SIG-M5 treated with dmso at 0.1 percent for 504 hours (cell line): Measurements from ENCODE around the gene RPL39L.

Source experiments
- DNase-seq: peaks from one replicate; lab custom pipeline; 2025; ENCODE audit not compliant: unreplicated experiment; lab: John Stamatoyannopoulos, UW

The RPL39L gene

DNA sequence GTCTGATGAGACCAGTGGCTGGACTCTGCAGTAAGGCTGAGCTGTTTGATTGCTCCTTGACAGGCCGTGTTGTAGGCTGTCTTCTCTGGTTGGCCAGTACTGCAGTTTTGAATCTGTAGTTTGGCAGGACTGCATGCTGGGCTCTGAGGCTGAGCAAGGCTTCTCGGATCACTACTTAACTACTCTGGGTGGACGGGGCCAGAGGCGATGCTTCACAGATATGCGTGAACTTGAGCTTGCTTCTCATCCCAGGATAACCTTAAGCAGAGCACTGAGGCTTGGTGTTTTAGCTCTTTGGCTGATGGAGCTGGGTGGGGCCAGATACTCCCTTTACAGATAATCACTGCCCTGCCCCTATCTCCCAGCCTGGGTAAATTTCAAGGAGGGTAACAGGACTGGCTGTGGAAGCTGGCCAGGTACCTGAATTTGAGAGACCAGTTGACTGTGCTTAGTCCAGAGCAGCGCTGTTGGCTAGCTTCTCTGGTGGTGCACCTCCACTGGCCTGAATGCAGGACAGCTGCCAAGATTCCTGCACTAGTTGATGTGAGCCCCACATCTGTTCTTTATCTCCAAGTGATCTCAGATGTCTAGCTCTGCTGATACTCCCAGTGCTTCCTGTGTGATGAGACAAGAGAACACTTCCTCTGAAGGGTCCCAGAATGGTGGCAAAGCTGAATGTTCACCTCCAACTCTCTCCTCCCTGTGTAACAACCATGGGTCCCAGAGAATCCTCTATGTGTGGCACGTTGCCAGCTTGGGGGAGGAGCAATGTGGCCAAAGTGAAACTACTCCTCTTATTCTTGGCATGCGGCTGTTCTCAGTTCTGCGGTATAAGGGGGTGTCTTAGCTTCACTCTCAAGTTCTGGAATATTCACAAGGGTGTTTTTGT lies 37.9 kb downstream of the RPL39L start:
- peak; percentile 16 for DNase-seq

DNA sequence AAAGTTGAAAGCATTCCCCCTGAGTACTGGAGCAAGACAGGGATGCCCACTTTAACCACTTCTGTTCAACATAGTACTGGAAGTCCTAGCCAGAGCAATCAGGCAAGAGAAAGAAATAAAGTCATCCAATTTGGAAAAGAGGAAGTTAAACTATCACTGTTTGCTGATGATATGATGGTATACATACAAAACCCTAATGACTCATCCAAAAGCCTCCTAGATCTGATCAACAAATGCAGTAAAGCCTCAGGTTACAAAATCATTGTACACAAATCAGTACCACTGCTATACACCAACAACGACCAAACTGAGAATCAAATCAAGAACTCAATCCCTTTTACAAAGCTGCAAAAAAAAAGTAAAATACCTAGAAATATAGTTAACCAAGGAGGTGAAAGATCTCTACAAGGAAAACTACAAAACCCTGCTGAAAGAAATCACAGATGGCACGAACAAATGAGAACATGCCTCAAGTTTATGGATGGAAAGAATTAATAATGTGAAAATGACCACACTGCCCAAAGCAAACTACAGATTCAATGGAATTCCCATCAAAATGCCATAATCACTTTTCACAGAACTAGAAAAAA lies 40.3 kb downstream of the RPL39L start:
- DNase-seq, result peak; percentile 64

DNA sequence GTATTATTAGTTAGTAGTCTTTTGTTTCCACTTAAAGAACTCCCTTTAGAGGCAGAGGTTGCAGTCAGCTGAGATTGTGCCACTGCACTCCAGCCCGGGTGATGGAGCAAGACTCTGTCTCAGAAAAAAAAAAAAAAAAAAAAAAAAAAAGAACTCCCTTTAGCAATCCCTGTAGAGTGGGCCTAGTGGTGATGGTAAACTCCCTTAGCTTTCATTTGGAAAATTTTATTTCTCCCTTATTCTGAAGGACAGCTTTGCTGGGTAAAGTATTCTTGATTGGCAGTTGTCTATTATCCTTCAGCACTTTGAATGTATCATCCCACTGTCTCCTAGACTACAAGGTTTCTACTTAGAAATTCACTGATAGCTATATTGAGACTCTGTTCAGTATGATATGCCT lies 46.0 kb downstream of the RPL39L start:
- DNase-seq, result no peak

DNA sequence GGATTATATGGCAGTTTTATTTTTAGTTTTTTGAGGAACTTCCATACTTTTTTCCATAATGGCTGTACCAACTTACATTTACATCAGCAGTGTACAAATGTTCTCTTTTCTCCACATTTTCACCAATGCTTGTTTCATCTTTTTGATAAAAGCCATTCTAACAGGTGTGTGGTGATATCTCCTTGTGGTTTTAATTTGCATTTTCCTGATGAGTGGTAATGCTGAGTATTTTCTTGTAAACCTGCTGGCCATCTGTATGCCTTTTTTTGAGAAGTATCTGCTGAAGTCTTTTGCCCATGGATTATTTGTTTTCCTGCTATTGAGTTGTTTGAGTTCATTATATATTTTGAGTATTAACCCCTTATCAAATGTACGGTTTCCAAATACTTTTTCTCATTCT lies 50.6 kb downstream of the RPL39L start:
- DNase-seq, result no peak

DNA sequence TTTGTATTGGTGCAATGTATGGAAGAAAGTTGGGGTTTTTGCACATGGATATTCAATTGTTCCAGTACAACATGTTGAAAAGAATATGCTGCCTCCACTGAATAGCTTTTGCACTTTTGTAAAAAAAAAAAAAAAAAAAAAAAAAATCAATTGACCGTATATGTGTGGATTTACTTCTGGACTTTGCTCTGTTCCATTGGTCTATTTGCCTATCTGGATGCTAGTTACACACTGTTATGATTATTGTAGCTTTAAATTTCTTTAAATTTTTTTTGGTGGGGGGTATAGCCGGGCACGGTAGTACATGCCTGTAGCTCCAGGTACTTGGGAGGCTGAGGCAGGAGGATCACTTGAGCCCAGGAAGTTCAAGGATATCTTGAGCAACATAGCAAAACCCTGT lies 52.5 kb downstream of the RPL39L start:
- no peak for DNase-seq

DNA sequence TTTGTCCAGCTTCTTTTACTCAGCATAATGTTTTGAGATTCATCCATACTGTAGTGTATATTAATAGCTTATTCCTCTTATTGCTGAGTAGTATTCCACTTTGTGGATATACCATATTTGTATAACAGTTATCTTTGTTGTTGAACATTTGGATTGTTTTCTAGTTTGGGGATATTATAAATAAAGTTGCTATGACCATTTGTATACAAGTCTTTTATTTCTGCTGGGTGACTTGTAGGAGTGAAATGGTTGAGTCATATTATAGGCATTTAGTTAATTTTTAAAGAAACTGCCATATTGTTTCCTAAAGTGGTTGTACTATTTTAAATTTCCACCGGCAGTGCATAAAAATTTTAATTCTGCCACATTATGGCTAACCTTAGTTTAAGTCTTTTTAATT lies 53.4 kb downstream of the RPL39L start:
- no peak for DNase-seq

DNA sequence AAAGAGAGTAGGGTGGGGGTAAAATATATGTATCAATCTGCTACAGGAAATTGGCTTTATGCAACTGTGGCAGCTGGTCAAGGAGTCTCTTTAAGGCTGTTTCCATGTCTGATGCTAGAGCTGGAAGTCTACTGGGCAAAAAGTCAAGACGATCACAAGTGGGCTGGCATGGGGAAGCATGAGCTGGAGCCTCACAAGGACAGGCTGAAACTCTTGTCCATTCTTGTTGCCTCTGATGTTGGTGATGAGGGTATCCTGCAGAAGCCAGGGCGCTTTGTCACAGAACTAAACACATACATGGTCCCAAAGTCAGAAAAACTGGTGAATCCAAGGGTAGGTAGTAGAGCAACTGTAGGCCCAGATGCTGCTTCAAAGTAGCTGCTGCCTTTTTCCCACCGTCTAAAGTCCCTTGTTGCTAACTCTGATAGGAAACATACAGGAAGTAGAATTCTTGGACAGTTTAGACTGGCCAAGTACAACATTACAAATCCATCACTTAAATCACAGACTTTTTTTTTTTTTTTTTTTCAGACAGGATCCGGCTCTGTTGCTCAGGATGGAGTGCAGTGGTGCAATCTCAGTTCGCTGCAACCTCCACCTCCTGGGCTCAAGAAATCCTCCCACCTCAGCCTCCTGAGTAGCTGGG lies 54.2 kb downstream of the RPL39L start:
- no peak for DNase-seq

DNA sequence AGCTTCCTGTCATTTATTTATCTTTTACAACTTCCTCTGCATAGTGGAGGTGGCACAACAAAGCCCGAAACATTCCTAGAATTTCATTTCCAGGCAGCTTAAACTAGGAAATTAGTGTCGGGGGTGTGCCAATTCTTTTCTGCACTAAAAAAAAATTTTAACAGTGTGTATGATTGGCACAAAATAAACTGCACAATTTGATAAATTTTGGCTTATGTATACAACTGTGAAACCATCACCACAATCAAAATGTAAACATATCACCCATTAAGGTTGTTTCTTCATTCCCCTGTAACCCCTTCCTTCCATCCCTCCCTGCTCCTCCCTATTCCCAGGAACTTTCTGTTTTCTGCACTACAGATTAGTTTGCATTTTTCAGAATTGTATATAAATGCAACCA lies 54.7 kb downstream of the RPL39L start:
- no peak for DNase-seq

DNA sequence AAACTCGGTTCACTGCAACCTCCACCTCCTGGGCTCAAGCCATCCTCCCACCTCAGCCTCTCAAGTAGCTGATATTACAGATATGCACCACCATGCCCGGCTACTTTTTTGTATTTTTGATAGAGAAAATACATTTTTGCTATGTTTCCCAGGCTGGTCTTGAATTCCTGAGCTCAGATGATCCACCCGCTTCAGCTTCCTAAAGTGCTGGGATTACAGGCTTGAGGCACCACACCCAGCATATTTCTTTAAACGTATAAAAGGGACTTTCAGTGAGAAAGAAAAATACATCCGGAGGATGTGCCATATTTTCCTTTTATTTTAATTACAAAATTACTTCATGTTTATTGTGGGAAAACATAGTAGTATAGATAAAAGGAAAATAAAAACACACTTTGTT lies 55.2 kb downstream of the RPL39L start:
- no peak for DNase-seq

DNA sequence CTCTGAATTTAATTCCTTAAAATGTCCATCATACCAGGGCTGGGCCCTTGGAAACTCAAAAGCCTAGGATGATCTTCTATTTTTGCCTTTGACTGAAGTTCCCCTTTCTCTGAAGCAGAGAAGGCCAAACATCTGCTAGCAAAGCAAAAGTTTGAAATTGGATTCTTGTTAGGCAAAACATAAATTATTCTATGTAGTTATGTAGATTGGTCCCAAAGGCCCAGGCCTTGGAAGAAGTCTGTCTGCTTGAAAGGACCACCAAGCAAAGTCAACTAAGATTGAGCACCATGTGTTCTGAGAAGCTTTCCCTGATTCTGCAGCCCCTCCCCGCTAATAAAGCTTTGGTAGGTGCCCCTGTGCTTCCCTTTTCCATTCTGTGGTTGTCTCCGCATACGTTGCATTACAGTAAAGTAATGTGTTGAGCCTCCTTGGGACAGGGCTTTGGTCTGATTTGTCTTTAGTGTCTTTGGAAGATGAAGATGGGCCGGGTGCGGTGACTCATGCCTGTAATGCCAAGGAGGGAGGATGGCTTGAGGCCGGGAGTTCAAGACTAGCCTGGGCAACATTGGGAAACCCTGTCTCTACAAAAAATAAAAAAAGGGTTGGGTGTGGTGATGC lies 56.4 kb downstream of the RPL39L start:
- peak; percentile 14 for DNase-seq

DNA sequence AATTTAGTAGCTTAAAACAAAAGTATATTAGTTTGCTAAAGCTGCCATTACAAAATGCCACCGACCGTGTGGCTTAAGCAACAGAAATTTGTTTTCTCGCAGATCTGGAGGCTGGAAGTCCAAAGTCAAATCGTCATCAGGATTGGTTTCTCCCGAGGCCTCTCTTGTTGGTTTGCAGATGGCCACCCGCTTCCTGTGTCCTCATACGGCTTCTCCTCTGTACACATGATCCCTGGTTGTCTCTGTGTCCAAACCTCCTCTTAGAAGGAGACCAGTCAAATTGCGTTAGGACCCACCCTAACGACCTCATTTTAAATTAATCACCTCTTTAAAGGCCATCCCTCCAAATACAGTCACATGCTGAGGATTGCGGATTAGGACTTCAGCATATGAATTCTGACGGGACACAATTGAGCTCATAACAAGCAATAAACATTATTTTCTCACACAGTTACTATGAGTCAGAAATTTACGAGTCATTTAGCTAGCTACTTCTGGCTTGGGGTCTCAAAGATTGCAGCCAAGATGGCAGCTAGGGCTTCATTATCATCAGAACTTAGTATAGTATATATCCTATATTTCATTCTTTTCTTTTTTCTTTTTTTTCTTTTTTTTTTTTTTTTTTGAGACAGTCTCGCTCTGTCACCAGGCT lies 58.4 kb downstream of the RPL39L start:
- no peak for DNase-seq

DNA sequence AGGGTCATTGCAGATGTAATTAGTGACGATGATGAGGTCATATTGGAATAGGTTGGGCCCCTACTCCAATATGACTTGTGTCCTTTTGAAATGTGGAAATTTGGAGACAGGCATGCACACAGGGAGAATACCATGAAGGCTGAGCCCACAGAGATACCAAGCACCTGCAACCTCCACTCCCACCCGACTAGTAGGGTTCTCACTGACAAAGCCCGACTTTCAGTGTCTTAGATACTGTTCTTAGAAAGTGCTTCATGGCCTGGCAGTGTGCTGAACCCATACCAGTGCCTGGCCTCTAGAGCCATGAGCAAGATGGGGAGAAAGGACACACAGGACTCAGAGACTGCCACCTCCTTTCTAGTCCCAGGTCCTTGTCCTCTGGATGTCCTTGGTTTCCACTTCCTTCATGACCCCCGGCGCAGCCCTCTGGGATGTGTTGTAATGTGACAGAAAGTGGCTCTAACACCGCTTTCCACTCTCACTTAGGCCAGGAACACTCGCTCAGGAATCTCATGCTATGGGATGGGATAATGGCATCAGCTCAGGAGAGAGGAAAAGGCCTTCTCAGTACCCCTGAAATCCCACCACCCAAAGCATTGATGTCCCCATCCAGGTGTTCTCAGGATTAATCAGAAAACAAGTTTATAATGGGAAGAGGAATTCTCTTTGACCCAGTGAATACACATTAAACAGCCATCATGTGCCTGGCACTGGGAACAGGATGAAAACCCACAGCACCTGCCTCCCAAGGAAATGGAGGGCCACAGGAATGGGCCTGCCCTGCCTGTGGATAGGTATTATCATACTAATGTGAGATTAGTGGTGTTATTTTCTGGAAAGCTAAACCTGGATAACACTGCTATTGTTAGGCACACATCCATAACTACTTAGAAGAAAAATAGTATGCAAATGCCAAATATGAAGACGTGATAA lies 59.9 kb downstream of the RPL39L start:
- DNase-seq, result no peak

DNA sequence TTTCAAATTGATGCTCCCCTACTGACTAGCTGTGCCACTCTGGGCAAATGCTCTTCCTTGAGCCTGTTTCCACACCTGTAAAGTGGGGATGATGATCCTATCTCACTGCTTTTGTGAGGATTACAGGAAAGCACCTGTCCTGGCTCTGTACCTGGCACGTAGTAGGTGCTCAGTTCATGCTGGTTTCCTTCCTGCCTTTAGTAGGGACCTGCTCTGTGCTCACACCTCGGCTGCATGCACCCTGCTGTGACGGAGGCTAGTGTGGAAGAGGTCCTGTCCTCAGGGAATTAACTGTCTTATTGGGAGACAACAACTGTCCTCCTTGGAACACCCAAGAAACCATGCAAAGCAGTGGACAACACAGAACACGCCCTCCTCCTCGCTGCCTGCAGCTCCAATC lies 61.8 kb downstream of the RPL39L start:
- no peak for DNase-seq

DNA sequence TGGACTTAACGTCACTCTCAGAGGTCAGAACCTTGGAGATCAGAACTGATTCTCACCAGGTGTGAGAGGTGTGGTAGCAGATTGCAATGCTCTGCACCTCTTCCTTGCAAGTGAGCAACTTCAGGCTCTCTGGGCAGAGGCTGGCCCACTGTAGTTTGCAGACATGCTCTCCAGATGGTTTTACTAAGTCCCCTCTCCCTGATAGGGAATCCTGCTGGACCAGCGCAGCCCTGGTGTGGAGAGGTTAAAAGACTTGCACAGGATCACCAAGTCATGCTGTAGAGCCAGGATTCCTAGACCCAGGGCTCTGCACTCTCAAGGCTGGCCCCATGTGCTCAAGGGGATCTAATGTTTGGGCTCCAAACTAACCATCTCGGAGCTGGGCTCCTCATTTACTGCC lies 62.2 kb downstream of the RPL39L start:
- no peak for DNase-seq

DNA sequence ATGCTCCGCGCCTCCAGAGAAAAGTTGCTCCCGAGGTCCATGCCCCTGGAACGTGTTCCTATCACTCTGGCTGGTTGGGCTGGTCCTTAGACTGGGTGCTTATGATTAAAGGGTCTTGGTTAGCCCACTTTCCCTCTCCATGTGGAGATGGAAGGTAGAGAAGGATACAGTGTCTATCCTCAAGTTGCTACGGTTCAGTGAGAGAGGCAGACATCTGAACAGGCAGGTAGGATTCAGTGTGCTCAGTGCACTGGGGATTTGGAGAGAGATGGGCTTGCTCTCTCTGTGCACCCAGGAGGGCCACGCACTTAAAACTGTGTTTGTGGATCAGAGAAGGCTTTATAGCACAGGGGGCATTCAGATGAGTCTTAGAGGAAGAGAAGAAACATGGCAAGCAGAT lies 63.0 kb downstream of the RPL39L start:
- DNase-seq, result no peak

DNA sequence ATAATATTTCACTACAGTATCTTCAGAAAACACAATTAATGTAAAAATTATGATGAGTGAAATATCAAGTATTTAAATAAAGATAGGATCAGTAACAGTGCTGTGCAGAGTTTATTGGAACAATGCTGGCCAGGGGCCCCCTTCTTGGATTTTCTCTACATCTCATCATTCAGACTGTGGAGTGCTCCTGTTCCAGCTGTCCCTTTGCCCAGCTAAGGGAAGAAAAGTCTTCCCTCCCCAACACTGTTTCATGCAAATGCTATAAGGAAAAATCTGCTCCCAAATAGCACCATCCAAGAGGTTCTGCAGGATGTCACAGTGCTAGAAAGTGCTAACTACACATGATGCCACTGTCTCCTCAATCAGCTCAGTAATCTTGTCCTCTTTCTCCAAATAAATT lies 64.5 kb downstream of the RPL39L start:
- no peak for DNase-seq

DNA sequence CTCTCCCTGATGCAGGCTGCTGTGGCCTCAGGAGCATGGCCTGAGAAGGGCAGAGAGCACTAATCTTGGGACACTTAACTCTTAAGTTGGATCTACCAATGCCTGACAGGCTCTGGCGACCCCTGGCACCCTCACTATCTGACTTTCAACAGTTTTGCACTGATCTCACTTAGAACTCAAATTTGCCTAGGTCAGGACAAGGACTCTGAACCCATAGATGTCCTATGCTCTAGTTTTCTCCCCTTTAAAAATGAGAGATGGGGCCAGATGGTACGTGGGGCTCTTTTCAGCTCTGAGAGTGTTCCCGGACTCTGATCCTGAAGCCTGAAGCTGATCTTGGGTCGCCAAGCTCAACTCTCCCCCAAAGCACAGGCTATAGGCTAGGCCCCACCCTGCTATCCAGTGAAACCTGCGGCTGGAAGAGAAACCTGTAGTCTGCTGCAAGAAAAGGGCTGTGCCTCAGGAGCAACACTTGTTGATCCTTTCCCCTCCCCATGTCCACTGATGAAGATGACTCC lies 65.7 kb downstream of the RPL39L start:
- no peak for DNase-seq

DNA sequence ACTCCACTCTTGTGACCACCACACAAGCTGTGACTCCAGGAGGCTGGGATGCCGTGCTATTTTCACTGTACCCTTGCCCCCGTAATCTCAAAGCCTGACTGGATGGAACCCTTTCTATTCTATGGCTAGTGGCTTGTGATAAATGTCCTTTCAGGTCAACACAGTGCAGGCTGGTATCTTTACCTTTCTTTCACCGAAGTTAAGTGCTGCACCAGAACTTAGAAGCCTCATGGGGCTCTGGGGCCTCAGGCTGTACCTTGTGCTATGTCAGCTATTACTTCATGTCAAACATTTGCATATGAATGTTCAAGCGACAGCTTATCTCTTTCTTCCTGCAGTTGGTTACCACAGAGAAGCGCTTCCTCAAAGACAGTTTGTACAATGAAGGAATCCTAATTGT lies 66.8 kb downstream of the RPL39L start:
- no peak for DNase-seq

DNA sequence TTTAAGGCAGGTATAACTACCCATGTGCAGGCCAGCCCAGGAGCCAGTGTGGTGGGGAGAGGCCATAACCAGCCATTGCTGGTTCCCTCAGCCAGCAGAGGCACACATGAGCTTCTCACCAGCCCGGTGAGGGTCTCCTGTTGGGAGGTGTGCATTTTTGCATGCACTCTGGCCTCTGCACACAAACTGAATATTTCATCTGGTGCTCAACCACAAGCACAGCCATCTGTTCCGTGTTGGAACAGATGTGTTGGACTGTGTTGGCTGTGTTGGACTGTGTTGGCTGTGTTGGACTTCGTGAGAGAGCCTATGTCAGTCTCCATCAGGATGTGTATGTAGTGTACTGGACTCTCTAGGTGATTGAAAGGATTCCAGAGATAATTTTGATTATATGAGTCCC lies 67.2 kb downstream of the RPL39L start:
- DNase-seq, result no peak
